HepG2 (cell line): ENCODE measurements around the gene CASTOR1. TPM values are rescaled to one million over a fixed set of nuclear protein-coding genes. Genes with fewer than 3 reads are reported as not detected.

Experiments used
- ATAC-seq: fragments of 200-7000 bp; cut with Tn5 transposase; 3 replicates; pipeline ENCODE4 v1.9.1; 2020; ENCODE audit warnings: mild to moderate bottlenecking, moderate library complexity
- BruUV-seq: library from RNA; stranded (reverse); fragments of 400-500 nt; replicated peaks from 2 replicates; lab custom pipeline; 2021; lab: Mats Ljungman, UMichigan
- CTCF ChIA-PET: fragments of 300-600 bp; formaldehyde crosslinking; extraction: SDS; loops from one replicate; lab custom pipeline; 2021; ENCODE audit warnings: low total read pairs, inconsistent platforms, low intra/inter-chr PET ratio; lab: Yijun Ruan, JAX
- POLR2A ChIA-PET: fragments of 350-600 bp; sonication (Branson Sonifier 250); formaldehyde crosslinking; loops from one replicate; lab custom pipeline; 2020; ENCODE audit warnings: antibody characterized with exemption, inconsistent platforms; lab: Yijun Ruan, JAX
- DNase-seq: peaks from one replicate; pipeline ENCODE4 v3.0.0-alpha.2; 2015; ENCODE audit warnings: low spot score
- FAIRE-seq: peaks from 3 replicates; lab custom pipeline; 2011; peaks lifted over from hg19 to GRCh38; lab: Jason Lieb, UNC
- H2AFZ ChIP-seq: one replicate; pipeline ENCODE4 v1.6.1; 2011; ENCODE audit warnings: low read length, inconsistent platforms
- H3K27ac ChIP-seq: fragments of 300-600 bp; 3 replicates; pipeline ENCODE4 v1.8.0; 2011; ENCODE audit warnings: mixed run types, mild to moderate bottlenecking, mixed read lengths, low read length, inconsistent platforms; ENCODE audit not compliant: insufficient read depth; ENCODE audit errors: extremely low read length
- H3K27me3 ChIP-seq, 2 experiments: fragments of 200-600 bp in 1 of 2; 2 replicates in 1 of 2; 3 replicates in 1 of 2; pipeline versions ENCODE4 v1.6.0 to v1.8.0; 2011; ENCODE audit warnings: low read length in 2 of 2, mild to moderate bottlenecking in 2 of 2, moderate library complexity in 2 of 2, inconsistent platforms in 1 of 2; ENCODE audit not compliant: insufficient read depth in 2 of 2, control insufficient read depth in 1 of 2
- H3K36me3 ChIP-seq, 2 experiments: fragments of 200-600 bp in 1 of 2; replicated peaks in 1 of 2; 2 replicates in 1 of 2; 3 replicates in 1 of 2; pipeline versions ENCODE4 v1.5.1 to v1.8.0; 2011; ENCODE audit warnings: low read length in 2 of 2, inconsistent platforms in 1 of 2; ENCODE audit not compliant: insufficient read depth in 2 of 2, control insufficient read depth in 1 of 2
- H3K4me1 ChIP-seq: 2 replicates; pipeline ENCODE4 v1.5.1; 2012; ENCODE audit warnings: low read length, inconsistent platforms; ENCODE audit not compliant: insufficient read depth
- H3K4me2 ChIP-seq: 2 replicates; pipeline ENCODE4 v1.6.0; 2011; ENCODE audit warnings: low read depth, low read length, inconsistent platforms
- H3K4me3 ChIP-seq, 3 experiments: fragments of 200-600 bp in 1 of 3; sonication (generic), shearing (Covaris generic) in 1 of 3; replicated peaks in 1 of 3; 2 replicates each; pipeline ENCODE4 v1.5.1; 2011 to 2016; ENCODE audit warnings: low read length in 3 of 3, inconsistent platforms in 2 of 3, low read depth in 2 of 3, mild to moderate bottlenecking in 2 of 3, control low read depth in 1 of 3, mixed read lengths in 1 of 3; ENCODE audit not compliant: insufficient read depth in 1 of 3
- H3K79me2 ChIP-seq: one replicate; pipeline ENCODE4 v1.6.1; 2011; ENCODE audit warnings: low read length, inconsistent platforms; ENCODE audit not compliant: insufficient read depth
- H3K9ac ChIP-seq: 2 replicates; pipeline ENCODE4 v1.6.0; 2011; ENCODE audit warnings: mild to moderate bottlenecking, low read depth, low read length, inconsistent platforms; ENCODE audit not compliant: insufficient read depth
- H3K9me3 ChIP-seq: 2 replicates; pipeline ENCODE4 v1.5.1; 2012; ENCODE audit warnings: mild to moderate bottlenecking, low read length
- H4K20me1 ChIP-seq: 2 replicates; pipeline ENCODE4 v1.6.0; 2011; ENCODE audit warnings: inconsistent platforms, mild to moderate bottlenecking, low read length, moderate library complexity; ENCODE audit not compliant: insufficient read depth
- KDM1A ChIP-seq: IDR thresholded peaks from 2 replicates; pipeline ENCODE4 v1.6.1; 2016; ENCODE audit warnings: missing compliant biosample characterization
- MEIS2 ChIP-seq: sonication (generic); formaldehyde crosslinking; IDR thresholded peaks from 2 replicates; pipeline ENCODE4 v1.9.0; 2021; ENCODE audit warnings: mild to moderate bottlenecking, missing genetic modification reagents
- NFRKB ChIP-seq: fragments of 450-650 bp; IDR thresholded peaks from 2 replicates; pipeline ENCODE4 v1.6.1; 2017
- PATZ1 ChIP-seq: sonication (generic); formaldehyde crosslinking; IDR thresholded peaks from 2 replicates; pipeline ENCODE4 v1.4.0; 2020; ENCODE audit warnings: missing genetic modification reagents
- PRDM15 ChIP-seq: sonication (generic); formaldehyde crosslinking; IDR thresholded peaks from 2 replicates; pipeline ENCODE4 v1.4.0; 2020; ENCODE audit warnings: missing genetic modification reagents
- SKI ChIP-seq: fragments of 450-650 bp; IDR thresholded peaks from one replicate; pipeline ENCODE4 v1.6.1; 2018; ENCODE audit warnings: mild to moderate bottlenecking; ENCODE audit not compliant: partially characterized antibody
- SPEN ChIP-seq: sonication (generic); formaldehyde crosslinking; IDR thresholded peaks from 2 replicates; pipeline ENCODE4 v1.5.1; 2020; ENCODE audit warnings: low read depth, mild to moderate bottlenecking, missing genetic modification reagents
- SSRP1 ChIP-seq: IDR thresholded peaks from 2 replicates; pipeline ENCODE4 v1.6.1; 2016; ENCODE audit warnings: control low read depth
- ZFP91 ChIP-seq: sonication (generic); formaldehyde crosslinking; IDR thresholded peaks from 2 replicates; pipeline ENCODE4 v1.9.0; 2022; ENCODE audit warnings: missing genetic modification reagents, mild to moderate bottlenecking, borderline replicate concordance
- ZMAT5 ChIP-seq: sonication (generic); formaldehyde crosslinking; IDR thresholded peaks from 2 replicates; pipeline ENCODE4 v1.5.0; 2020; ENCODE audit warnings: mild to moderate bottlenecking, low read depth, missing genetic modification reagents, borderline replicate concordance
- WGBS: methylation state at CpG from one replicate; pipeline ENCODE4 v1.1.6; 2017; ENCODE audit warnings: low lambda C conversion rate; 5-methylcytosine and 5-hydroxymethylcytosine counted together
- in situ Hi-C: cut with HindIII; loops from 2 replicates; pipeline ENCODE4 v1.10.0; 2017; ENCODE audit warnings: low pct_unique_long_range_greater_than_20kb; ENCODE audit not compliant: extremely low pct_ligation_motif_present
- intact Hi-C: fragments of 100-400 bp; cut with micrococcal nuclease; formaldehyde crosslinking; loops from one replicate; pipeline ENCODE4 v1.10.0; 2022; ENCODE audit not compliant: unreplicated experiment
- polyA plus RNA-seq, 8 experiments: library from polyadenylated mRNA; depleted of rRNA in 3 of 8; stranded (reverse) in 7 of 8; unstranded in 1 of 8; fragments of >200 nt; fragmentation: Illumina TruSeq in 4 of 8; extraction: Trizol in 4 of 8; gene quantifications; 2 replicates each; pipeline versions ENCODE4 v1.2.1 to v1.2.3, GENCODE V29; 2011 to 2016; ENCODE audit warnings: low read depth in 4 of 8, missing spikeins in 1 of 8, mixed read lengths in 1 of 8; ENCODE audit not compliant: insufficient read depth in 1 of 8
- total RNA-seq, 5 experiments: library from RNA; depleted of rRNA; stranded (reverse); fragments of >200 nt; fragmentation: Illumina TruSeq; extraction: Trizol; gene quantifications; 2 replicates each; pipeline ENCODE4 v1.2.3, GENCODE V29; 2016; ENCODE audit warnings: low read depth in 1 of 5

The CASTOR1 gene
- total and polyA plus RNA-seq, 2 of the 13 experiments (the other 11 are each of a cell fraction or from before 2014, with no cell fraction given): 2.6 to 4.4 TPM

- no peak overlapping the region for H2AFZ ChIP-seq
- ATAC-seq (no peak), FAIRE-seq (no peak), DNase-seq (no peak)
- intact Hi-C loops: no loop called here
- WGBS: 87% methylated on average over 3 of the region's 9 CpGs
- H3K27ac ChIP-seq: no peak overlapping the region
- peaks cover 5% of the 10 kb centered on the region; the same call in 1 of the 2 replicates for H3K4me1 ChIP-seq
- no TSS peak for BruUV-seq
- no peak overlapping the region for H3K9ac ChIP-seq
- in situ Hi-C loops: no loop called here
- no peak overlapping the region for H3K4me3 ChIP-seq
- ChIA-PET CTCF (no interaction called here), POLR2A (no interaction called here)
- H3K4me2 ChIP-seq: no peak overlapping the region
- peaks cover 6 to 9% of the 10 kb centered on the region in 2 experiments; a peak in 3 of 5 replicates for H3K36me3 ChIP-seq
- TF ChIP-seq MEIS2 (CRISPR knock-in tag) (no peak), SPEN (CRISPR knock-in tag) (no peak), ZMAT5 (CRISPR knock-in tag) (no peak), ZFP91 (CRISPR knock-in tag) (no peak), PATZ1 (CRISPR knock-in tag) (no peak), KDM1A (CRISPR knock-in tag) (no peak), NFRKB (no peak), SSRP1 (CRISPR knock-in tag) (no peak), SKI (no peak), PRDM15 (CRISPR knock-in tag) (no peak)
- no peaks in the 10 kb centered on the region for H3K79me2 ChIP-seq
- H4K20me1 ChIP-seq: no peaks in the 10 kb centered on the region
- no peaks in the 10 kb centered on the region for H3K27me3 ChIP-seq
- no peaks in the 10 kb centered on the region for H3K9me3 ChIP-seq
These were observed 12.9 kb upstream of the CASTOR1 start for GRCh38 chr22:30301995-30302809.
